Activated B cell treated with CpG ODN at 0.5 μM for 24 hours (primary cell): ENCODE measurements around the gene DNAI7. TPM values are rescaled to one million over a fixed set of nuclear protein-coding genes. Genes with fewer than 3 reads are reported as not detected.
A peak's percentile ranks its signal among the peaks of the same experiment; 100 is the strongest.

Source experiments
- ATAC-seq: fragments of 200-7000 bp; cut with Tn5 transposase; one replicate; pipeline ENCODE4 v1.10.0; 2021; ENCODE audit warnings: low read depth, mild to moderate bottlenecking, moderate library complexity
- CTCF ChIA-PET: fragments of 350-600 bp; sonication (Branson Sonifier 250); formaldehyde crosslinking; loops from one replicate; lab custom pipeline; 2021; ENCODE audit warnings: antibody characterized with exemption; lab: Charles Lee
- POLR2A ChIA-PET: fragments of 350-600 bp; sonication (Branson Sonifier 250); formaldehyde crosslinking; loops from one replicate; lab custom pipeline; 2021; ENCODE audit warnings: antibody characterized with exemption; lab: Charles Lee
- DNase-seq: peaks from one replicate; pipeline ENCODE4 v3.0.0; 2022
- H3K27ac Mint-ChIP-seq: one replicate; pipeline ENCODE4 v1.8.0; 2020; ENCODE audit warnings: mixed read lengths
- H3K27me3 Mint-ChIP-seq: one replicate; pipeline ENCODE4 v1.8.0; 2021; ENCODE audit warnings: mixed read lengths
- H3K36me3 Mint-ChIP-seq: one replicate; pipeline ENCODE4 v1.8.0; 2021; ENCODE audit warnings: low read depth, mixed read lengths
- H3K4me1 Mint-ChIP-seq: one replicate; pipeline ENCODE4 v1.8.0; 2021; ENCODE audit warnings: mixed read lengths
- H3K4me3 Mint-ChIP-seq: one replicate; pipeline ENCODE4 v1.8.0; 2020; ENCODE audit warnings: mild to moderate bottlenecking, mixed read lengths
- H3K9me3 Mint-ChIP-seq: one replicate; pipeline ENCODE4 v1.8.0; 2020; ENCODE audit warnings: mixed read lengths
- intact Hi-C: fragments of 100-400 bp; cut with micrococcal nuclease; formaldehyde crosslinking; loops from one replicate; pipeline ENCODE4 v1.15.1; 2024
- total RNA-seq: library from RNA; stranded (reverse); gene quantifications from 2 replicates; pipeline ENCODE4 v1.2.3, GENCODE V29; 2022
- TF ChIP-seq, protein P1 (sequence below): fragments of 200-600 bp; IDR thresholded peaks from one replicate; pipeline ENCODE4 v1.8.0; 2022; ENCODE audit warnings: antibody characterized with exemption, mild to moderate bottlenecking

DNAI7 gene
- total RNA-seq, 1 donor from 2014 or later: 0.27 TPM

DNA sequence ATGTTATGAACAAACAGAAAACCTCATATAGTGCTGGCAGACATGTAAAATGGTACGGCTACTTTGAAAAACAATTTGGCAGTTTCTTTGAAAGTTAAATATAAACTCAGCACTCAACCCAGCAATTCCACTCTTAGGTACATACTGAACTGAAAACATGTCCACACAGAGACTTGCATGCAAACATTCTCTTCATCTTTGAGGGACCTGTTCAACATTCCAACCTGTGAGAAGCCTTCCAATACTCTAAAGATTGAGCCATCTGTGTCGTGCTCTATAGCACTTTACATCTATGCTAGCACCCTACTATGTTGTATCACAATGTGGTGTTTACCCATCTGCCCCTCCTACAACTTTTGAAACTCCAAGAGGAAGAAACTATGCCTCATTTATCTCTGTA, 79.3 kb downstream of the DNAI7 start:
- POLR2A ChIA-PET: no interaction called here
- DNase-seq: no peak
- H3K27me3 Mint-ChIP-seq: no peaks in the 10 kb centered on the region
- ATAC-seq: no peak
- H3K9me3 Mint-ChIP-seq: no peaks in the 10 kb centered on the region
- H3K4me3 Mint-ChIP-seq: no peak overlapping the region
- H3K36me3 Mint-ChIP-seq: peaks cover 6% of the 10 kb centered on the region
- intact Hi-C loops: no loop called here
- no peak overlapping the region for H3K27ac Mint-ChIP-seq
- TF ChIP-seq, protein P1, sequence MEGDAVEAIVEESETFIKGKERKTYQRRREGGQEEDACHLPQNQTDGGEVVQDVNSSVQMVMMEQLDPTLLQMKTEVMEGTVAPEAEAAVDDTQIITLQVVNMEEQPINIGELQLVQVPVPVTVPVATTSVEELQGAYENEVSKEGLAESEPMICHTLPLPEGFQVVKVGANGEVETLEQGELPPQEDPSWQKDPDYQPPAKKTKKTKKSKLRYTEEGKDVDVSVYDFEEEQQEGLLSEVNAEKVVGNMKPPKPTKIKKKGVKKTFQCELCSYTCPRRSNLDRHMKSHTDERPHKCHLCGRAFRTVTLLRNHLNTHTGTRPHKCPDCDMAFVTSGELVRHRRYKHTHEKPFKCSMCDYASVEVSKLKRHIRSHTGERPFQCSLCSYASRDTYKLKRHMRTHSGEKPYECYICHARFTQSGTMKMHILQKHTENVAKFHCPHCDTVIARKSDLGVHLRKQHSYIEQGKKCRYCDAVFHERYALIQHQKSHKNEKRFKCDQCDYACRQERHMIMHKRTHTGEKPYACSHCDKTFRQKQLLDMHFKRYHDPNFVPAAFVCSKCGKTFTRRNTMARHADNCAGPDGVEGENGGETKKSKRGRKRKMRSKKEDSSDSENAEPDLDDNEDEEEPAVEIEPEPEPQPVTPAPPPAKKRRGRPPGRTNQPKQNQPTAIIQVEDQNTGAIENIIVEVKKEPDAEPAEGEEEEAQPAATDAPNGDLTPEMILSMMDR: no peak
- CTCF ChIA-PET: interaction anchor here (4.4 kb wide), 1 partner anchor 124 kb away, joined by 29 read pairs; no protein-coding TSS in a partner anchor
- peaks cover 6% of the 10 kb centered on the region for H3K4me1 Mint-ChIP-seq

DNA sequence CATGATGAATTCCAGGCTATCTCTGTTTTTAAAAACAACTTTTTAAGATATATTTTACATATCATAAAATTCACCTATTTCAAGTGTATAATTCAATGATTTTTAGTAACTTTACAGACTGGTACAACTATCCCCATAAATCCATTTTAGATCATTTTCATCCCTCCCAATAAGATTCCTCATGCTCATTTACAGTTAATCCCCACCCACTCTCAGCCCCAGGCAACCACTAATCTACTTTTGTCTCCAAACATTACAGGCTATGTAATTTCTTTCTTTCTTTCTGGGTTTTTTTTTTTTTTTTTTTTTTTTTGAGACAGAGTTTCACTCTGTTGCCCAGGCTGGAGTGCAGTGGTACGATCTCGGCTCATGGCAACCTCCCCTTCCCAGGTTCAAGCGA, 81.3 kb downstream of the DNAI7 start:
- H3K4me3 Mint-ChIP-seq: no peak overlapping the region
- TF ChIP-seq, protein P1: no peak
- no peaks in the 10 kb centered on the region for H3K27me3 Mint-ChIP-seq
- CTCF ChIA-PET: no interaction called here
- H3K27ac Mint-ChIP-seq: no peak overlapping the region
- POLR2A ChIA-PET: no interaction called here
- peaks cover 2% of the 10 kb centered on the region for H3K9me3 Mint-ChIP-seq
- ATAC-seq (no peak), DNase-seq (no peak)
- peaks cover 24% of the 10 kb centered on the region for H3K36me3 Mint-ChIP-seq
- peaks cover 8% of the 10 kb centered on the region for H3K4me1 Mint-ChIP-seq
- intact Hi-C loops: no loop called here

DNA sequence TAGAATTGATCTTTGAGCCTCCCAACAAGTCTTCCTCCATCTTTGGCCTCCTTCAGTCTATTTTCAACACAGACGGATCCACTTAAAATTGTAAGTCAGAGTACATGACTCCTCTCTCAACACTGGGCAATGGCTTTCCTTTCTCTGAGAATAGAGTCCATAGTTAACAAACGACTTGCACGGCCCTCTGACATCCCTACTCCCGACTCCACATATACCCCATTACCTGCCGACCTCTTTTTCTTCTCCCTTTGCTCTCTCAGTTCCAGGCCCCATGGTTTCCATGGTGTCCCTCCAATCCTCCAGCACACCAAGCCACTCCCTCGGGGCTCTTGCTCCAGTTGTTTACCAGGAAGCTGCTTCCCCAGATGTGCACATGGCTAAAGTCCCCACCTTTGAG, 84.7 kb downstream of the DNAI7 start:
- ChIA-PET CTCF (no interaction called here), POLR2A (no interaction called here)
- Mint-ChIP-seq H3K27me3 (no peaks in the 10 kb centered on the region), H3K9me3 (peaks cover 2% of the 10 kb centered on the region), H3K27ac (peak overlapping the region; percentile 80), H3K4me3 (no peak overlapping the region), H3K4me1 (peaks cover 20% of the 10 kb centered on the region), H3K36me3 (peaks cover 46% of the 10 kb centered on the region)
- ATAC-seq: no peak
- intact Hi-C loops: no loop called here
- TF ChIP-seq, protein P1: no peak
- no peak for DNase-seq

DNA sequence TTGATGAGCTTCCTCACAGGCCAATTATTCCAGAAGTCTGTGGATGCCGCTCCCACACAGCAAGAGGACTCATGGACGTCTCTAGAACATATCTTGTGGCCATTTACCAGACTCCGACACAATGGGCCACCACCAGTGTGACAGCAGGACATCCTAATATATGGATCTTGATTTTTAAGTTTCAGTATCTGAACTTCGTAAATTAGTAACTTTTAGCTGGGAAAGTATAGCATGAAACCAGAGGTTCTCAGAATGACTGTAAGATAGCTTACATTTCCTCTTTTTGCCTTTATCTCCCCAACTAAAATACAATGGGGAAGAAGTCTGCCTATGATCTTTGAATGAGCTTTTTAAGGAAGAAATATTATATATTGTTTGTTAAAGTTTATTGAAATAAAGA, 87.0 kb downstream of the DNAI7 start:
- DNase-seq: peak; percentile 17
- Mint-ChIP-seq H3K4me3 (peak overlapping the region; percentile 47), H3K36me3 (peaks cover 61% of the 10 kb centered on the region), H3K27ac (peak overlapping the region; percentile 88), H3K9me3 (peaks cover 2% of the 10 kb centered on the region), H3K27me3 (no peaks in the 10 kb centered on the region), H3K4me1 (peaks cover 20% of the 10 kb centered on the region)
- CTCF ChIA-PET: interaction anchor here (0.6 to 1.3 kb wide), 5 partner anchors 11 to 153 kb away, joined by 3 to 4 read pairs (median 3); no protein-coding TSS in a partner anchor
- intact Hi-C loops: loop anchor here (1.0 to 2.0 kb wide), 3 partner anchors 8 to 55 kb away; a partner anchor contains a TSS
- TF ChIP-seq, protein P1: no peak
- POLR2A ChIA-PET: interaction anchor here (0.6 to 2.1 kb wide), 8 partner anchors 9 to 940 kb away, joined by 3 to 28 read pairs (median 4); a partner anchor contains a TSS
- ATAC-seq: peak; percentile 84

DNA sequence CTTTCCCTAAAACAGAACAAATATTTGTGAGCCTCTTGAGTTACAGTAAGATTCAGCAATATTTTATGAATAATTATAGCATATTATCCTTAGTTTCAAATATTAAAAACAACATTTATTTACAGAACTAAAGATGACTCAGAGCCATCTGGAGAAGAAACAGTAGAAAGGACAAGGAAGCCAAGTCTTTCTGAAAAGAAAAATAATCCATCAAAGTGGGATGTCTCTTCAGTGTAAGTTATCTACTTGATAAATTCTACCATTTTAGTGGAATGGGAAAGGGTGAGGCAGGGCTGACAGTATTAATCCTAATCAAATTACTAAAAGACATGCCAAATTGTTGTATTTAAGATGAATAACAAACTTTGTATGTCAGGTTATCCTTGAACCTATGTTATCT, 88.1 kb downstream of the DNAI7 start:
- Mint-ChIP-seq H3K27me3 (no peaks in the 10 kb centered on the region), H3K4me1 (peaks cover 20% of the 10 kb centered on the region), H3K4me3 (no peak overlapping the region), H3K27ac (peak overlapping the region; percentile 35), H3K36me3 (peaks cover 69% of the 10 kb centered on the region), H3K9me3 (peaks cover 2% of the 10 kb centered on the region)
- DNase-seq (no peak), ATAC-seq (no peak)
- CTCF ChIA-PET: no interaction called here
- POLR2A ChIA-PET: no interaction called here
- TF ChIP-seq, protein P1: no peak
- intact Hi-C loops: no loop called here
